Measurements from ENCODE around the gene DDX11.
"Not testable (repeated sequence)": the region's sequence is repeated elsewhere in the genome, so short reads cannot be mapped to it uniquely, and the experiment has no call there.

Gene DDX11

DNA sequence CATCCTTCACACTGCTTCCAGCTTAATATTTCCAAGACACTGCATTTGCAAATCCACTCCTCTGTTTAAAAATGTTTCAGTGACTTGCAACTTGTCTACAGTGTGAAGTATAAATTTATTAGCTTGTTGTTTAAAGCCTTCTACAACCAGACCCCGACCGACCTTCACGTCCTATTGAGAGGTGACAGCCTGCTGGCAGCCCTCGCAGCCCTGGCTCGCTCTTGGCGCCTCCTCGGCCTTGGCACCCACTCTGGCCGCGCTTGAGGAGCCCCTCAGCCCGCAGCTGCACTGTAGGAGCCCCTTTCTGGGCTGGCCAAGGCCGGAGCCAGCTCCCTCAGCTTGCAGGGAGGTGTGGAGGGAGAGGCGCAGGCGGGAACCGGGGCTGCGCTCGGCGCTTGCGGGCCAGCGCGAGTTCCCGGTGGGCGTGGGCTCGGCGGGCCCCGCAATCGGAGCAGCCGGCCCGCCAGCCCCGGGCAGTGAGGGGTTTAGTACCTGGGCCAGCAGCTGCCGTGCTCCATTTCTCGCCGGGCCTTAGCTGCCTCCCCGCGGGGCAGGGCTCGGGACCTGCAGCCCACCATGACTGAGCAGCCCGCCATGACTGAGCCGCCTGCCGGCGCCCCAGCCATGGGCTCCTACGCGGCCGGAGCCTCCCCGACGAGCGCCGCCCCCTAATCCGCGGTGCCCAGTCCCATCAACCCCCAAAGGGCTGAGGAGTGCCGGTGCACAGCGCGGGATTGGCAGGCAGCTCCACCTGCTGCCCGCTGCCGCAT, 2.5 kb upstream of the DDX11 start:
- not testable (repeated sequence) for DNase-seq

DNA sequence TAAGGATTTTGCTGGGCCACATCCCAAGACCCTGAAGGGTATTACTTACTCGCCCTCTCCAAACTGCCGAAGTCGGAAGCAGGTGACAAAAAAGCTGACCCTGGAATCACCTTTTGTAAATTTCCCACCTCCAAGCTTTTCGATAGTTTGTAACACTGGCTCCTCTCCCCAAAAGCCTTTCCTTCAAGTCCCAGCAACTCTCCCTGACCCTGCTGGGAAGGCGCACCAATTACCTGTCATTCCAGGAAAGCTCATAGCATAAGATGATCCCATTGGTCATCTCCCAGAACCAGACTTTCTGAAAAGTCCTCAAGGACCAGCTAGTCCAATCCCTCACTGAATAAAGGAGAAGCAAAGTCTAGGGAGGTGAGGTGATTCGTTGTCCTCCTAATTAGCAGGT, 698 bp upstream of the DDX11 start:
- DNase-seq: not testable (repeated sequence)

GRCh38 chr12:31074333-31074874, 744 bp downstream of the DDX11 start:
- not testable (repeated sequence) for DNase-seq

GRCh38 chr12:31076150-31076549, 2.5 kb downstream of the DDX11 start:
- not testable (repeated sequence) for DNase-seq

DNA sequence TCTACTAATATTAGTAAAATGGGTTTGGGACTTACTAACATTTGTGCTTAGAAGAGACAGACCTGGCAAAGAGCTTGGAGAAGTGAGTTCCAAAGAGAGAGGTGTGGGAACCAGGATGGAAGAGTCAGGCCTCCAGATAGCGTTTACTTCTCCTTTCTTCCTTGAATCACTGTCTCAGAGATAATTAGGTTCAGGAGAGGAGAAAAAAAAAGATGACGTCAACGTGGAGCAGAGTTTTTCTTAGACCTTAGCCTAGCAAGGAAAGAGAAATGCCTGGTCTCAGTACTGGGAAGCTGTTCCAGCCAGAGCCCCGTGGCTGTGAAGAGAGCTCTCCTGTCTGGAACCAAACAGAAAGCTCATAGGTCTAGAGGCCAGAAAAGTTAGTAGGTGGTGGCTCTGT, 3.4 kb downstream of the DDX11 start:
- DNase-seq: not testable (repeated sequence)

GRCh38 chr12:31077998-31078397, 4.3 kb downstream of the DDX11 start:
- DNase-seq: not testable (repeated sequence)

- DNase-seq: not testable (repeated sequence)
Measured at GRCh38 chr12:31079421-31079820, 5.8 kb downstream of the DDX11 start.

GRCh38 chr12:31080221-31080620, 6.6 kb downstream of the DDX11 start:
- not testable (repeated sequence) for DNase-seq

DNA sequence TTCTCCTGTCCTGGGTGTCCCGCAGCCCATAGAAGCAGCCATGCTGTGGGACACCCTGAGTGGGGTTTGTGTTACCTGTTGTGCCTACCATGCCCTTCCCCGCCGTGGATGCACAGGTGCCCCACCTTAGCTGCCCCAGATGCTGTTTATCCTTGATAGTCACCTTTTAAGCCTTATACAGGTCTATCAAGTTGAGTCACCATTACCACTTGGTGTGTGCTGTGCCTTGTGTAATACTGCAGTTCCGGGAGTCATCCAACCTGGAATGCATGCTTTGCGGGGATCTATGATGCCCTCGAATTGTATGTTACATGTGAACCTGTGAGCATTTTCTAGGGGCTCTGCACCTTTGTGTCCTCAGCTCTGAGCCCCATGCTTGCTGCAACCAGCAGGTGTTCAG, 7.6 kb downstream of the DDX11 start:
- not testable (repeated sequence) for DNase-seq

GRCh38 chr12:31084241-31084640, 10.6 kb downstream of the DDX11 start:
- not testable (repeated sequence) for DNase-seq

GRCh38 chr12:31086032-31086431, 12.4 kb downstream of the DDX11 start:
- not testable (repeated sequence) for DNase-seq

DNA sequence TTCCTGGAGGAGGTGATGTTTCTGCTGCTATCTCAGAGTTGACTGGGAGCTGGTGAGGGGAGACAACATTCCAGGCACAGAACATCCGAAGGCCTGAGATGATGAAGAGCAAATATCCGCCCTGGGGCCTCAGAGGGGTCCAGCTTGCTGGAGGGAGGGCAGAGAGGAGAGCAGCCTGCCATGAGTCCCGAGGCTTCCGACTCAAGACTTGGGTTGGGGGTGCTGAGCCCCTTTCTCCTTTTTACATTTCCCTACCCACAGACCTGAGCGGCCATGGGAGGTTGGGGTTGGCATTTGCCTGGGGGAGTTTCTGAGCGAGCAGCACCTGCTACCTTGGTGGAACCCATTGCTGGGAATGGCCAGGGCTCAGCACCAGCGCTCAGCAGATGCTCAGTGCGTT, 13.8 kb downstream of the DDX11 start:
- DNase-seq: not testable (repeated sequence)

DNA sequence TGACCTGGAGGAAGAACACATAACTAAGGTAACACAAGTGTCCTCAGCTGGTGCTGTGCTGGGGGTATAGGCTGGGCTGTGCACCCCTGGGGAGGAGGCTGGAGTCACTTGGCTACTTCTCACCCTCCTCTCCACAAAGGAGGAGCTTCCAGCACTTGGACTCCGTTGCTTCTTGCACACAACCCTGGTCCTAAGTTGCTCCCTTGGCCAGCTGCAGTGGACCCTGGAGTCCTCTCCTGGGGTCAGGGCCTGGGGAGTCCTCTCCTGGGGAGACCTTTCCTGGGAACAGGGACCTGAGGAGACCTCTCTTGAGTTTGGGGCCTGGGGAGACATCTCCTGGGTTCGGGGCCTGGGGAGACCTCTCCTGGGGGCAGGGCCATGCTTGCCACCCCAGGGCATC, 14.3 kb downstream of the DDX11 start:
- DNase-seq: not testable (repeated sequence)

GRCh38 chr12:31089072-31089471, 15.4 kb downstream of the DDX11 start:
- DNase-seq: no peak

GRCh38 chr12:31091629-31092028, 18.0 kb downstream of the DDX11 start:
- DNase-seq: not testable (repeated sequence)

GRCh38 chr12:31092718-31093117, 19.1 kb downstream of the DDX11 start:
- DNase-seq: not testable (repeated sequence)

GRCh38 chr12:31095080-31095860, 21.6 kb downstream of the DDX11 start:
- DNase-seq: not testable (repeated sequence)

DNA sequence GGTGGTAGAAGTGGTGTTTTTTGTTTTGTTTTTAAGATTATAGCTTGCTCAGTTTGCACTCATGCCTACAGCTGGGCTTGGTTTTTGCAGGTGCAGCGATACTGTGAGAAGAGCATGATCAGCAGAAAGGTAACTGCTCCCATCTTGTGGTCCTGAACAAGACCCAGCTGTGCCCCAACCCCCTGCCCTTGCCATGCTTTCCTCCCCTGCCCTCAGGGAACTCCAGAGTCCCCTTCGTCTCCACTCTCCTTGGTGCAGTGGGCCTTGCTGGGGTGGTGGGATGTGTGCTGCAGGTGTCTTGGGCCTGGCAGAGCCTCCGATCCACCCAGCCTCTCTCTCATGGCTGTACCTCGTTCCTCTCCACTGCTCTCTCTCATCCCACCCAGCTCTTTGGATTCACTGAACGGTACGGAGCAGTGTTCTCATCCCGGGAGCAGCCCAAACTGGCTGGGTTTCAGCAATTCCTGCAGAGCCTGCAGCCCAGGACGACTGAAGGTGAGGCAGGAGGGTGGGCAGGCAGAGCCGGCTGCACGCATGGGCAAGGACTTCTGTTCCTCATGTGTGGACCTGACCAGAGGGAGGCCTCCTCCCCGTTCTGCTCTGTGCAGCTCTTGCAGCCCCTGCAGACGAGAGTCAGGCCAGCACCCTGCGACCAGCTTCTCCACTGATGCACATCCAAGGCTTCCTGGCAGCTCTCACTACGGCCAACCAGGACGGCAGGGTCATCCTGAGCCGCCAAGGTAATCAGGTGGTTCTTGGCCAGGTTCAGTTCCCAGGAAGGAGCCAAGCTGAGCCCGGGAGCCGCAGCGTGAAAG, 22.8 kb downstream of the DDX11 start:
- DNase-seq: not testable (repeated sequence)

DNA sequence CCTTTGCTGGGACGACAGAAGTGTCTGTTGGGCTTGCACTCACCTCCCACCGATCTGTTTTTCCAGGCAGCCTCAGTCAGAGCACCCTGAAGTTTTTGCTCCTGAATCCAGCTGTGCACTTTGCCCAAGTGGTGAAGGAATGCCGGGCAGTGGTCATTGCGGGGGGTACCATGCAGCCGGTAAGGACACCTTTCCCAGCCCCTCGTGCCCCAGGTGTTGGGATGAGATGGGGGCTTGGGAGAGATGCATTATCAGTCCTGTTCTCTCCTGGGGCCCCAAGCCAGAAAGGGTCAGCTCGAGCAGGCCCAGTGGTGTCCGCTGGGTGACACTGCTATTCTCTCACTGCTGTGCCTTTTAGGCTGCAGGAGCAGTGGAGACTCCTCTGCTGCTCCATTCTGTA, 24.2 kb downstream of the DDX11 start:
- not testable (repeated sequence) for DNase-seq

DNA sequence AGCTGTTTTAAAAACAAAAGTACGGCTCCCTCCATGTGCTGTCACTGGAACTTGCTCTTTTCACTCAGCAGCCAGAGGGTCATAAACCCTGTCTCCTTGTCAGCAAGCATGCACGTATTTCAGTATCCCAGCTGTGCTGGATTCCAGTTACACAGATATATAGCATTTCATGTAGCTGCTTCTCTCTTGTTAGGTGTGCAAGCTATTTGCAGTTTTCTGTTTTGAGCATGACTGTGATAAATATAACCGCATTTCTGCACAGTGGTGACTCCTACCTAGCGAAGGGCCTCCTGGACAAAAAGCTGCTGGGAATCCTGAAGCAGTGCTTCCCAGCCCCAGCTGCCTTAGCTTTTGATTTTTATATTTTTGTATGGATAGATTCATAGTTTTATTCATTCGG, 24.7 kb downstream of the DDX11 start:
- DNase-seq: not testable (repeated sequence)

DNA sequence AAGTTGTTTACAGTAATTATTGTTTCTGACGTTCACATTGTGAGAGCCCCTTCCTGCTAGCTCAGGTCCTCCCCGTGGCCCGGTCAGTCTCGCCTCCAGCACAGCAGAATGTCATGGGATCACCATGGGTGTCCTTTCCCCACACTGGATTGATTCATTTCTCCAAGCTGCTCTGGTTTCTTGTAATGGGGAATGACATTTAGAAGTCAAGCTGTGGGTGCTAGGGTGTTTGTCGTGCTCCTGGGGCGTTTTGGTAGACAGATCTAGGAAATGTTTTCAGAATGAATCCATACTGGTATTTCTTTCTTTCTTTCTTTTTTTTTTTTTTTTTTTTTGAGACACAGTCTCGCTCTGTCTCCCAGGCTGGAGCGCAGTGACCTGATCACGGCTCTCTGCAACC, 25.1 kb downstream of the DDX11 start:
- DNase-seq: not testable (repeated sequence)

GRCh38 chr12:31099434-31099833, 25.8 kb downstream of the DDX11 start:
- not testable (repeated sequence) for DNase-seq
